Measurements from ENCODE around the gene ETFB. TPM values are rescaled to one million over a fixed set of nuclear protein-coding genes. Genes with fewer than 3 reads are reported as not detected.

Gene ETFB
- total RNA-seq, 2 donors from 2014 or later, result 58.7 to 61.5 TPM

- Histone ChIP-seq H3K36me3 (replicated peaks in 1 of 2; ENCODE audit: insufficient read depth in 1 of 2, low read depth in 2 of 2) (no peaks in the 10 kb centered on the region), H3K4me1 (peaks cover 10% of the 10 kb centered on the region), H3K9me3 (no peaks in the 10 kb centered on the region), H3K4me3 (no peak overlapping the region), H3K27me3 (no peaks in the 10 kb centered on the region), H3K27ac (peak overlapping the region in 3 of 4 donors; percentile 59 to 63 (median 60))
- peak; percentile 91 to 97 (median 95) for DNase-seq
- TF ChIP-seq CTCF (IDR thresholded peaks at IDR 0.05) (peak in 1 of 7 experiments; percentile 15), POLR2A (IDR thresholded peaks at IDR 0.05) (no peak)
- peak; percentile 100 for ATAC-seq
- 2 to 8% methylated on average over 15 to 45 of the region's 45 CpGs for WGBS, 2 donors
- intact Hi-C loops (cut with DNase I), result loop anchor here (10.0 kb wide), 1 partner anchor 49 kb away; the partner anchor contains the start of gene VSIG10L
Observed at GRCh38 chr19:51394050-51394836, 28.1 kb upstream of the ETFB start.

- peaks cover 10% of the 10 kb centered on the region for H3K4me1 ChIP-seq
- H3K27me3 ChIP-seq, result no peaks in the 10 kb centered on the region
- TF ChIP-seq POLR2A (IDR thresholded peaks at IDR 0.05) (no peak), CTCF (IDR thresholded peaks at IDR 0.05) (no peak)
- no peak overlapping the region for H3K27ac ChIP-seq
- DNase-seq (no peak), ATAC-seq (no peak)
- no peaks in the 10 kb centered on the region for H3K9me3 ChIP-seq
- H3K36me3 ChIP-seq (replicated peaks in 1 of 2; ENCODE audit: insufficient read depth in 1 of 2, low read depth in 2 of 2), result no peaks in the 10 kb centered on the region
- no peak overlapping the region for H3K4me3 ChIP-seq
- 68 to 77% methylated on average over 1 of the region's 1 CpG for WGBS, 2 donors
- intact Hi-C loops (cut with DNase I), result loop anchor here (10.0 kb wide), 1 partner anchor 48 kb away; the partner anchor contains the start of gene VSIG10L
Observed at GRCh38 chr19:51392701-51393100, 26.5 kb upstream of the ETFB start.

- DNase-seq (no peak), ATAC-seq (no peak)
- intact Hi-C loops (cut with DNase I), result loop anchor here (10.0 kb wide), 1 partner anchor 46 kb away; the partner anchor contains the start of gene VSIG10L
- Histone ChIP-seq H3K36me3 (replicated peaks in 1 of 2; ENCODE audit: insufficient read depth in 1 of 2, low read depth in 2 of 2) (no peaks in the 10 kb centered on the region), H3K27ac (no peak overlapping the region), H3K9me3 (no peaks in the 10 kb centered on the region), H3K27me3 (no peaks in the 10 kb centered on the region), H3K4me1 (peaks cover 10% of the 10 kb centered on the region), H3K4me3 (no peak overlapping the region)
- TF ChIP-seq POLR2A (IDR thresholded peaks at IDR 0.05), result no peak
- TF ChIP-seq CTCF (IDR thresholded peaks at IDR 0.05), result no peak
- 51 to 55% methylated on average over 8 of the region's 8 CpGs for WGBS, 2 donors
Observed at GRCh38 chr19:51391073-51391611, 25.0 kb upstream of the ETFB start.

- ATAC-seq, result no peak
- DNase-seq, result no peak
- H3K4me3 ChIP-seq, result no peak overlapping the region
- no peaks in the 10 kb centered on the region for H3K27me3 ChIP-seq
- TF ChIP-seq POLR2A (IDR thresholded peaks at IDR 0.05) (no peak), CTCF (IDR thresholded peaks at IDR 0.05) (no peak)
- intact Hi-C loops (cut with DNase I), result no loop called here
- H3K36me3 ChIP-seq (replicated peaks in 1 of 2; ENCODE audit: insufficient read depth in 1 of 2, low read depth in 2 of 2), result no peaks in the 10 kb centered on the region
- WGBS, 2 donors, result 59 to 77% methylated on average over 4 to 13 of the region's 14 CpGs
- no peak overlapping the region for H3K27ac ChIP-seq
- H3K4me1 ChIP-seq, result peaks cover 4% of the 10 kb centered on the region
- H3K9me3 ChIP-seq, result no peaks in the 10 kb centered on the region
Observed at GRCh38 chr19:51389143-51389542, 23.0 kb upstream of the ETFB start.

Data from body of pancreas (tissue), 4 donors.